ENCODE results near the gene SOX5.

DNA sequence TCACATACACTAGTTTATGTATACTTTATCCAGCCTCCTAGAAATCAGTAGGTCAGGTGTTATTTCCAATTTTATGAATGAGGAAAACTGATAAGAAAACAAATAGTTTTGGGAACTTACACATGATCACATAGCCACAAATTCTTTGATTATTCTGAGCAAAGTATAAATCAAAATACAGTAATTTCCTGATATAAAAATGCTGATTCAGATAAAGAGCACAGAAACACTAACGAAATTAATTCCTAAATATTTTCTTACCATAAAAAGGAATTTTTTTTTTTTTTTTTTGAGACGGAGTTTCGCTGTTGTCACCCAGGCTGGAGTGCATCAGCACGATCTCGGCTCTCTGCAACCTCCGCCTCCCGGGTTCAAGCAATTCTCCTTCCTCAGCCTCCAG is 275.4 kb downstream of the SOX5 start:
- TF ChIP-seq CTCF (IDR thresholded peaks at IDR 0.05) (no peak), POLR2A (IDR thresholded peaks at IDR 0.05) (no peak), EP300 (IDR thresholded peaks at IDR 0.05) (no peak), POLR2AphosphoS5 (IDR thresholded peaks at IDR 0.05) (no peak)

Measured in sigmoid colon (tissue), 4 donors.